OCI-LY3 (cell line): ENCODE data around the gene KIF6.

Experiments used
- H2AFZ ChIP-seq: fragments of 200-600, 300-600 bp; shearing (Covaris generic); 2 replicates; pipeline ENCODE4 v1.6.0; 2014; ENCODE audit warnings: antibody characterized with exemption, low read depth, low read length
- H3K27ac ChIP-seq: fragments of 200-600, 300-600 bp; sonication (generic); 2 replicates; pipeline ENCODE4 v1.5.1; 2014; ENCODE audit warnings: mild to moderate bottlenecking, low read length, moderate library complexity, mixed read lengths
- H3K27me3 ChIP-seq: fragments of 200-600, 300-600 bp; sonication (generic); 2 replicates; pipeline ENCODE4 v1.6.1; 2014; ENCODE audit warnings: low read depth, low read length, mixed read lengths
- H3K36me3 ChIP-seq: fragments of 200-600, 300-600 bp; sonication (generic); replicated peaks from 2 replicates; pipeline ENCODE3; 2014; ENCODE audit warnings: low read depth, low read length, mixed read lengths
- H3K4me1 ChIP-seq: fragments of 300-600, 200-600 bp; sonication (generic); 2 replicates; pipeline ENCODE4 v1.6.1; 2014; ENCODE audit warnings: low read length, mixed read lengths
- H3K4me2 ChIP-seq: fragments of 200-600, 300-600 bp; sonication (generic); 2 replicates; pipeline ENCODE4 v1.6.1; 2014; ENCODE audit warnings: low read length, mixed read lengths
- H3K4me3 ChIP-seq: fragments of 300-600, 200-600 bp; sonication (generic); 2 replicates; pipeline ENCODE4 v1.5.1; 2014; ENCODE audit warnings: antibody characterized with exemption, mild to moderate bottlenecking, low read length, moderate library complexity
- H3K79me2 ChIP-seq: fragments of 300-600, 200-600 bp; shearing (Covaris generic); 2 replicates; pipeline ENCODE4 v1.6.1; 2014; ENCODE audit warnings: mild to moderate bottlenecking, low read length, mixed read lengths
- H3K9ac ChIP-seq: fragments of 300-600, 200-600 bp; shearing (Covaris generic); 2 replicates; pipeline ENCODE4 v1.6.0; 2014; ENCODE audit warnings: mild to moderate bottlenecking, low read length, moderate library complexity
- H3K9me3 ChIP-seq: fragments of 200-600, 300-600 bp; shearing (Covaris generic); 2 replicates; pipeline ENCODE4 v1.6.1; 2014; ENCODE audit warnings: low read length, mixed read lengths; ENCODE audit not compliant: insufficient read depth
- H4K20me1 ChIP-seq: fragments of 200-600, 300-600 bp; sonication (generic); 2 replicates; pipeline ENCODE4 v1.6.1; 2016; ENCODE audit warnings: low read length, mixed read lengths; ENCODE audit not compliant: insufficient read depth
- EZH2phosphoT487 ChIP-seq: fragments of 200-600 bp; shearing (Covaris generic); IDR thresholded peaks from 2 replicates; pipeline ENCODE4 v1.6.1; 2018; ENCODE audit warnings: antibody characterized with exemption, mixed run types, low read depth
- TF ChIP-seq, protein P1 (sequence below): fragments of 200-600, 300-600 bp; sonication (generic); IDR thresholded peaks from 2 replicates; pipeline ENCODE4 v1.5.1; 2014; ENCODE audit warnings: antibody characterized with exemption, low read length, low read depth

KIF6 gene

DNA sequence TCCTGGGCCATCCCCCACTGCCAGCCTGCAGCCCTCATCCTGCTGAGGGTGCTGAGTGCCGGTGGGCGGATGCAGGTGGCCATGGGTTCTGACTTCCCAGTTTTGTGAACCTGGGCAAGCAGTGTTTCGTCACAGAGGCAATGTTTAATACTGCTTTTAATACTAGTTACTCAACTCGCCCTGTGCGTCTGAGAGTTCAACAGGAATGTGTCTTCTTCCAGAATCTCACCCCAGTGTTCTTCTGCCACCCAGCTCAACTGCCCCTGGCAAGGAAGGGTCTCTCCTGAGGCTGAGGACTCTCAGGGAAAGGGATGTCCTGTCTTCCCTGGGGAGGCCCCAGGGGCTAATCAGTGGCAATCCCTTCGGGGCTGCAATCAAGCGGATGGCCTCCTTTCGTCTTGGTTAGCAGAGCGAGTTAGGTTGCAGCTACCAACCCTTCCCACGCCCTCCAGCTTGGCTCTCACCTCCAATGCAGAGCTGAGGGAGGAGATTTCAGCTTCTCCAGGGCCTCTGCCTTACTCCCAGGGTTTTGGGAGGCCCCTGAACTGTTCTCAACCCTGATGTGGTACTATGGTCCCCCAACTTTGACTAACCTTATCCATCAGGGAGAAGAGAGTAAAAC, 404.7 kb downstream of the KIF6 start:
- no peak overlapping the region for H3K4me3 ChIP-seq
- H3K27ac ChIP-seq, result no peak overlapping the region
- TF ChIP-seq EZH2phosphoT487, result no peak
- TF ChIP-seq, protein P1, sequence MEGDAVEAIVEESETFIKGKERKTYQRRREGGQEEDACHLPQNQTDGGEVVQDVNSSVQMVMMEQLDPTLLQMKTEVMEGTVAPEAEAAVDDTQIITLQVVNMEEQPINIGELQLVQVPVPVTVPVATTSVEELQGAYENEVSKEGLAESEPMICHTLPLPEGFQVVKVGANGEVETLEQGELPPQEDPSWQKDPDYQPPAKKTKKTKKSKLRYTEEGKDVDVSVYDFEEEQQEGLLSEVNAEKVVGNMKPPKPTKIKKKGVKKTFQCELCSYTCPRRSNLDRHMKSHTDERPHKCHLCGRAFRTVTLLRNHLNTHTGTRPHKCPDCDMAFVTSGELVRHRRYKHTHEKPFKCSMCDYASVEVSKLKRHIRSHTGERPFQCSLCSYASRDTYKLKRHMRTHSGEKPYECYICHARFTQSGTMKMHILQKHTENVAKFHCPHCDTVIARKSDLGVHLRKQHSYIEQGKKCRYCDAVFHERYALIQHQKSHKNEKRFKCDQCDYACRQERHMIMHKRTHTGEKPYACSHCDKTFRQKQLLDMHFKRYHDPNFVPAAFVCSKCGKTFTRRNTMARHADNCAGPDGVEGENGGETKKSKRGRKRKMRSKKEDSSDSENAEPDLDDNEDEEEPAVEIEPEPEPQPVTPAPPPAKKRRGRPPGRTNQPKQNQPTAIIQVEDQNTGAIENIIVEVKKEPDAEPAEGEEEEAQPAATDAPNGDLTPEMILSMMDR, result no peak
- H4K20me1 ChIP-seq, result no peaks in the 10 kb centered on the region
- no peaks in the 10 kb centered on the region for H3K9me3 ChIP-seq
- peaks cover 53% of the 10 kb centered on the region for H3K27me3 ChIP-seq
- no peak overlapping the region for H2AFZ ChIP-seq
- H3K36me3 ChIP-seq, result no peaks in the 10 kb centered on the region
- no peaks in the 10 kb centered on the region for H3K79me2 ChIP-seq
- no peak overlapping the region for H3K4me2 ChIP-seq
- H3K9ac ChIP-seq, result no peak overlapping the region
- H3K4me1 ChIP-seq, result no peaks in the 10 kb centered on the region

DNA sequence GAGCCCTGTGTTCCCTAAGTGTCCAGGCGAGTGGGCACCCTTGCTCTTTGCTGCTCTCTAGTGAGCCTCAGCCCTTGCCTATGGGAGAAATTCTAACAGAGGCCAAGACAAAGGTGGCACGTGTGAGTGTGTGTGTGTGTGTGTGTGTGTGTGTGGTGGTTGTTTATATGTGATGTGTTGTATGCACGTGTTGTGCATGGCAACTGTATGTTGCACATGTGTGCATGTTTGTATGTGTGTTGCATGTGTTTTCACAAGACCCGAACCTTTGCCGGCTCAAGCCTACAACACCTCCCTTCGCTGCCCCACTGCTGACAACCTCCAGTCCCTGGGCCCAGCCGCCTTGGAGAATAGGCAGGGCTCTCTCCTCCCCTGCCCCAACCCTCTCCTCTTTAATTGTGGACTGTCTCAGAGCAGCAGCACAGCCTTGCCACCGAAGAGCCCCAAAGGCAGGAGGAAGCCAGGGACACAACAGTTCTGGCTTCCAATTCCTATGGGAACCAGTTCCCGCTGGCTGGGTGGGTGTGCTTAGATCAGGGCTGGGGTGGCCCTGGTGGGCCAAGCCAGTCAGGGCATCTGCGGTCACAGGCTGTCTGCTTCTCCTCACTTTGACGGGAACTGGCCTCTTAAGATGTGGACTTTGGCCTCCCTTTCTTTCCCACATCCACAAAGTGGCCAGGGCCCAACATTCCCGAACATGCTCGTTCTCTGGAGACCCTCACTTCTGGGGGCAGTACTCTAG, 405.4 kb downstream of the KIF6 start:
- no peaks in the 10 kb centered on the region for H3K4me1 ChIP-seq
- H3K36me3 ChIP-seq, result no peaks in the 10 kb centered on the region
- H3K4me2 ChIP-seq, result no peak overlapping the region
- H4K20me1 ChIP-seq, result no peaks in the 10 kb centered on the region
- no peaks in the 10 kb centered on the region for H3K9me3 ChIP-seq
- no peak overlapping the region for H3K9ac ChIP-seq
- peaks cover 52% of the 10 kb centered on the region for H3K27me3 ChIP-seq
- TF ChIP-seq EZH2phosphoT487, result no peak
- TF ChIP-seq, protein P1, result no peak
- H3K27ac ChIP-seq, result no peak overlapping the region
- no peaks in the 10 kb centered on the region for H3K79me2 ChIP-seq
- no peak overlapping the region for H2AFZ ChIP-seq
- no peak overlapping the region for H3K4me3 ChIP-seq

DNA sequence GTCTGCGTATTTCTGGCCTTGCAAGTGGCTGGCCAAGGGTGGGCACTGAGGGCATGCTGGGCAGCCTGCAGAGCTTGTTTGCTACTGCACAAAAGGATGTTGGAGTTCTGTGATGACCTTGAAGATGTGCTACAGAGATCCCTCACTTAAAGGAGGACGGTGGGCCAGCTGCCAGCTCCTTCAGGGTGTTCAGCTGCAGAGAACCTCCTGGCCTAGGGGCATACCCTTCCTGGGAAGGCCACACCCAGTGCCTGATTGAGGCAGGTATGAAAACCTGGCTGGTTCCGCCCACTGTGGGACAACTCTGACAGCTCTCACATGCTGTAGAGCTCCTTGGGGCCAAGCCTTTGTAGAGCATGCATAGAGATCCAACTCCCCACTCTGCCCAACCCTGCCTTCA, 408.0 kb downstream of the KIF6 start:
- Histone ChIP-seq H3K4me2 (no peak overlapping the region), H3K9ac (no peak overlapping the region), H3K27ac (no peak overlapping the region), H3K79me2 (no peaks in the 10 kb centered on the region), H3K9me3 (no peaks in the 10 kb centered on the region), H4K20me1 (no peaks in the 10 kb centered on the region), H3K4me3 (no peak overlapping the region), H3K27me3 (peaks cover 38% of the 10 kb centered on the region), H3K4me1 (no peaks in the 10 kb centered on the region), H2AFZ (no peak overlapping the region), H3K36me3 (no peaks in the 10 kb centered on the region)
- TF ChIP-seq EZH2phosphoT487, result no peak
- TF ChIP-seq, protein P1, result no peak

DNA sequence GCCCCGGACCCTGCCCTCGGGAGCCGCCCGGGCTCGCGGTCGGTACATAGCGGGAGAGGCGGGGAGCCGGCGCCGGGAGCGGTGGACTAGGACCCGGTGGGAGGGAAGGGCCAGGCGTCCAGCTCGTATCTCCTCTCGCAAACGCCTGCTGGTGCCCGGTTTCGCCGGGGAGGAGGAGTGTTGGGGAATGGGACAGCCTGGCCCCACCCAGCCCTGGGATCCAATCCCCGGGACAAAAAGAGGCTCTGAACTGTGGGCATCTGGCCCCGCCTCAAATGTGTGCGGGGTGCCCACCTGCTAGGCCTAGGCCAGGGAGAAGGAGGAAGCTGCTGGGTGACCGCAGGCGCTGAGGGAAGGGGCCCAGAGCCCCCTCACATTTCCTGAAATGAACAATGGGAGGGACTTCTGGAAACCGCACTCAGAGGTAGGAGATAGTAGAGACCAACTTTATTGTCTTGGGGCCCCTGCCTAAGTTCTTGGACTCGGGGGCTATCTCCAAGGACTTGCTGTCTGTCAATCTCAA, 410.9 kb downstream of the KIF6 start, which contains the start of gene KCNK17:
Gene KCNK17 (minus strand): TSS at position 147 of the 523 bp plus-strand sequence. CDS start 99 bp downstream, at position 48.
- Histone ChIP-seq H3K27ac (no peak within 1 kb of the TSS), H3K27me3 (peaks cover 24% of the 10 kb centered on the region), H3K9me3 (no peaks in the 10 kb centered on the region), H4K20me1 (no peaks in the 10 kb centered on the region), H3K4me3 (no peak within 1 kb of the TSS), H3K4me2 (no peak within 1 kb of the TSS), H3K4me1 (peaks cover 10% of the 10 kb centered on the region; the same call in 1 of the 2 replicates), H3K9ac (no peak within 1 kb of the TSS), H3K36me3 (no peaks in the 10 kb centered on the region), H2AFZ (no peak within 1 kb of the TSS), H3K79me2 (no peaks in the 10 kb centered on the region)
- no peak for TF ChIP-seq EZH2phosphoT487
- TF ChIP-seq, protein P1, result no peak
